PC-3 (cell line): ENCODE data around the gene FBXO9.

Experiments
- CTCF ChIP-seq: fragments of 300-600 bp; sonication (generic); conservative IDR thresholded peaks from 2 replicates; pipeline ENCODE4 v1.5.1; 2017; ENCODE audit warnings: antibody characterized with exemption, low read depth, mild to moderate bottlenecking, low read length
- EZH2 ChIP-seq: fragments of 300-600 bp; sonication (generic); IDR thresholded peaks from one replicate; pipeline ENCODE4 v1.6.1; 2017; ENCODE audit warnings: antibody characterized with exemption, mild to moderate bottlenecking, low read length; ENCODE audit not compliant: unreplicated experiment
- EZH2phosphoT487 ChIP-seq: fragments of 300-600 bp; sonication (generic); IDR thresholded peaks from 2 replicates; pipeline ENCODE4 v1.6.1; 2018; ENCODE audit warnings: mild to moderate bottlenecking, antibody characterized with exemption, low read length, borderline replicate concordance

GRCh38 chr6:53028467-53028866, 36.7 kb upstream of the FBXO9 start:
- TF ChIP-seq CTCF, result no peak
- TF ChIP-seq EZH2phosphoT487, result no peak
- no peak for TF ChIP-seq EZH2
